ENCODE measurements around the gene PAPPA2.

DNA sequence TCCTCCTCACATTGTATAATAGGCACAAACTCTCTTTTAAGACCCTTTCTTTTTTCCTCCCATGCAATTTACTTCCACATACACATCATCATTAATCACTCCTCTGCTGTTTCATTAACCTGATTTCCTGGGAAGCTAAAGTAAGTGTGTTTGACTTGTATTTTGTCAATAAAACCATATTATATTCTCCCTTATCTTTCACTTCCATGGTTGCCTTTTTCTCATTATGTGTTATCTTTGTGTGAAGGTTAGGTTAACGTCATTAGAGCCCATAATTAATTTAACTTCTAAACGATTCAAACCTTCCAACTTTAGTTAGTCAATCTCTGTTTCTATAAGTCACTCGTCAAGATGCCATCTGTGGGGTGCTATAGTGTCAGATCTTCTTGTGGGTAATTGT, 313.0 kb downstream of the PAPPA2 start:
- TF ChIP-seq, protein P1, sequence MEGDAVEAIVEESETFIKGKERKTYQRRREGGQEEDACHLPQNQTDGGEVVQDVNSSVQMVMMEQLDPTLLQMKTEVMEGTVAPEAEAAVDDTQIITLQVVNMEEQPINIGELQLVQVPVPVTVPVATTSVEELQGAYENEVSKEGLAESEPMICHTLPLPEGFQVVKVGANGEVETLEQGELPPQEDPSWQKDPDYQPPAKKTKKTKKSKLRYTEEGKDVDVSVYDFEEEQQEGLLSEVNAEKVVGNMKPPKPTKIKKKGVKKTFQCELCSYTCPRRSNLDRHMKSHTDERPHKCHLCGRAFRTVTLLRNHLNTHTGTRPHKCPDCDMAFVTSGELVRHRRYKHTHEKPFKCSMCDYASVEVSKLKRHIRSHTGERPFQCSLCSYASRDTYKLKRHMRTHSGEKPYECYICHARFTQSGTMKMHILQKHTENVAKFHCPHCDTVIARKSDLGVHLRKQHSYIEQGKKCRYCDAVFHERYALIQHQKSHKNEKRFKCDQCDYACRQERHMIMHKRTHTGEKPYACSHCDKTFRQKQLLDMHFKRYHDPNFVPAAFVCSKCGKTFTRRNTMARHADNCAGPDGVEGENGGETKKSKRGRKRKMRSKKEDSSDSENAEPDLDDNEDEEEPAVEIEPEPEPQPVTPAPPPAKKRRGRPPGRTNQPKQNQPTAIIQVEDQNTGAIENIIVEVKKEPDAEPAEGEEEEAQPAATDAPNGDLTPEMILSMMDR (IDR thresholded peaks at IDR 0.05; ENCODE audit: insufficient read depth, low read length, poor library complexity, severe bottlenecking) = no peak
- TF ChIP-seq EZH2phosphoT487 (conservative IDR thresholded peaks at IDR 0.05; ENCODE audit: low read length) = no peak
